Immature natural killer cell (primary cell): ENCODE results near the gene LRRTM1. TPM values are rescaled to one million over a fixed set of nuclear protein-coding genes. Genes with fewer than 3 reads are reported as not detected.

Source experiments
- DNase-seq, 3 donors: peaks; one replicate each; pipeline ENCODE4 v3.0.0; 2022; ENCODE audit warnings: mixed read lengths in 1 of 3
- H3K27ac Mint-ChIP-seq, 6 donors: one replicate each; pipeline ENCODE4 v1.8.0; 2020; ENCODE audit warnings: mixed read lengths in 6 of 6, mild to moderate bottlenecking in 5 of 6, inconsistent platforms in 4 of 6, moderate library complexity in 3 of 6
- H3K27me3 Mint-ChIP-seq, 3 donors: one replicate each; pipeline ENCODE4 v1.8.0; 2020 to 2021; ENCODE audit warnings: low read depth in 3 of 3, mild to moderate bottlenecking in 3 of 3, mixed read lengths in 3 of 3, moderate library complexity in 3 of 3, inconsistent platforms in 1 of 3
- H3K36me3 Mint-ChIP-seq, 3 donors: one replicate each; pipeline ENCODE4 v1.8.0; 2020; ENCODE audit warnings: mixed read lengths in 3 of 3, inconsistent platforms in 2 of 3, mild to moderate bottlenecking in 2 of 3
- H3K4me1 Mint-ChIP-seq, 2 donors: one replicate each; pipeline ENCODE4 v1.8.0; 2020; ENCODE audit warnings: inconsistent platforms in 2 of 2, mild to moderate bottlenecking in 2 of 2, mixed read lengths in 2 of 2, moderate library complexity in 1 of 2
- H3K4me3 Mint-ChIP-seq, 5 donors: one replicate each; pipeline ENCODE4 v1.8.0; 2020; ENCODE audit warnings: mild to moderate bottlenecking in 5 of 5, mixed read lengths in 5 of 5, inconsistent platforms in 3 of 5, moderate library complexity in 3 of 5
- H3K9me3 Mint-ChIP-seq, 6 donors: one replicate each; pipeline ENCODE4 v1.8.0; 2020; ENCODE audit warnings: mild to moderate bottlenecking in 6 of 6, mixed read lengths in 6 of 6, inconsistent platforms in 4 of 6, moderate library complexity in 3 of 6
- polyA plus RNA-seq, 3 donors: library from polyadenylated mRNA; unstranded; fragments of 300-500 nt; fragmentation: Illumina TruSeq; gene quantifications; one replicate each; pipeline ENCODE4 v1.2.3, GENCODE V29; 2021

Gene LRRTM1
- polyA plus RNA-seq, 3 donors from 2014 or later: not detected

DNA sequence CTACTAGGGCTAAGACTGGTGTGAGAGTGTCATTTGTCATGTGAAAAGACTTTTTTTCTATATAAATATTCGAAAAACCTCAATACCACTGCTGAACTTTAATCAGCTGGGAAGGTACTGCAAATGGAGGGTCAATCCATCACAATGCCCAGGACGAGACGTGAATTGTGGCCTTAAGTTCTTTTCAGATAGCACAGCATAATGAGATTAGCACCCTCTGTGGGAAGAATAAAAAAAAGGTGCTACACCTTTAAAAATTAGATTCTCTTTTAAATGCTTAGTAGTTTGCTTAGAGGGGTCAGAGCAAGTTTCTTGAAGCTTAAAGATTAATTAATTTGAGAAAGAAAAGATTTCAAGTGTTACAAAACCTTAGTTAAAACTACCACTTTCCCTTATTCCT lies 5.6 kb downstream of the LRRTM1 start:
- Mint-ChIP-seq H3K27ac (no peak overlapping the region), H3K4me3 (no peak overlapping the region), H3K4me1 (no peaks in the 10 kb centered on the region), H3K27me3 (peaks cover 2 to 13% (median 10%) of the 10 kb centered on the region in 3 donors), H3K36me3 (no peaks in the 10 kb centered on the region), H3K9me3 (peaks cover 9 to 44% (median 11%) of the 10 kb centered on the region in 6 donors)
- DNase-seq: no peak

DNA sequence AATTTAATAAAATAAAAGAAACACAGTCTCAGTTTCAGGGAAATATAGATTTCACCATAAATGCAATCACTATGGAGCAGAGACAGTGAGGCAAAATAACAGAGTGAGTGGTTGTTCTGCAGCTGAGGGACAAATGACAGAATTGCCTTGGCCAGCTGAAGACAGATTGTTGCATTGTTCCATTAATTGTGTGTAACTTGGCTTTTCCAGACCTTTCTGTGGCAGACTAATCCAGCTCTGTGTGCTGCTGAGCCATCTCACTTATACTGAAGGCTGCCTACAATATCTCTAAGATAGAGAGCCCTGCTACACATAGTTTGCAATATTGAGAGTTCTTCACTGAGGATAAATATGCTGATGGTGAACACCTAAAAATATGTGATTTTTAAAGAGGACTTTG lies 11.5 kb downstream of the LRRTM1 start:
- Mint-ChIP-seq H3K27ac (no peak overlapping the region), H3K4me3 (no peak overlapping the region), H3K4me1 (no peaks in the 10 kb centered on the region), H3K9me3 (peaks cover 2 to 33% (median 3%) of the 10 kb centered on the region in 6 donors), H3K36me3 (no peaks in the 10 kb centered on the region), H3K27me3 (peaks cover 0 to 2% (median 0%) of the 10 kb centered on the region in 3 donors)
- DNase-seq: no peak

DNA sequence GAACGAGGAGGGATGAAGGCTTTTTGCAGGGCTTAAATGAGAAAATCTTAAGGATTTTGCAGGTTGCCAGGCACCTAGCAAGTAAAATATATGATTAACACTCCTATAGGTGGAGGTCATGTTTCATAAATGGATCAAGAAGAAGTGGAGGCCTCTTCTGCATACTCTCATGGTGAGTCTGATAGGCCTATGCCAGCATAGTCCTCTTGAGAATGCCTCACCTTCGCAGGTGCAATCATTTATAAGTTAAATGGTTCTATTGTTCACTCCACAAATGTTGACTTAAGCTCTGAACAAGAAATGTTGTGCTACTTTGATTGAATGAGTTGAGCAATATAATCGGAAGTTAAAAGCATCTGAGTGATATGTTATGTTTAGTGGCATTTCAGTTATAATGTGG lies 12.1 kb downstream of the LRRTM1 start:
- Mint-ChIP-seq H3K36me3 (no peaks in the 10 kb centered on the region), H3K27ac (no peak overlapping the region), H3K9me3 (peaks cover 2 to 32% (median 3%) of the 10 kb centered on the region in 6 donors), H3K27me3 (peaks cover 0 to 2% (median 0%) of the 10 kb centered on the region in 3 donors), H3K4me3 (no peak overlapping the region), H3K4me1 (no peaks in the 10 kb centered on the region)
- DNase-seq: no peak

DNA sequence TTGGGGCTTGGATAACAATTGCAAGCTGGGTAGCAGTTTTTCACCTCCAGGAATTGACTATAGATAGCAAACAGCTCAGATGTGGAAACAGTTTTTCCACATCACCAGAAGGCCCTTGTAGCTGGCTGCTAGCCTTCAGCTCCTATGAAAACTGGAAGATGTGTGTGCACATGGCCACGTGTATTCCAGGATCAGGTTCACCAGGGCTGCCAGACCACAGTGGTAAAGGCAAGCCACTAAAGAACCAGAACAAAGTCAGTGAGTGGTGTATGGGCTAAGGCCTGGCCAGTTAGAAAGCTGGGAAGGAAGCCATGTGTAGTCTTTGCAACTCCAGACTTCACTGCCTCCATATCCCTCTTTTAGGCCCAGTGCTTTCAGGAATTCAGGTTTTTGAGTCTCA lies 12.9 kb downstream of the LRRTM1 start:
- Mint-ChIP-seq H3K9me3 (peaks cover 3 to 39% (median 8%) of the 10 kb centered on the region in 6 donors), H3K27ac (no peak overlapping the region), H3K4me3 (no peak overlapping the region), H3K4me1 (no peaks in the 10 kb centered on the region), H3K36me3 (no peaks in the 10 kb centered on the region), H3K27me3 (peaks cover 0 to 2% (median 0%) of the 10 kb centered on the region in 3 donors)
- no peak for DNase-seq

DNA sequence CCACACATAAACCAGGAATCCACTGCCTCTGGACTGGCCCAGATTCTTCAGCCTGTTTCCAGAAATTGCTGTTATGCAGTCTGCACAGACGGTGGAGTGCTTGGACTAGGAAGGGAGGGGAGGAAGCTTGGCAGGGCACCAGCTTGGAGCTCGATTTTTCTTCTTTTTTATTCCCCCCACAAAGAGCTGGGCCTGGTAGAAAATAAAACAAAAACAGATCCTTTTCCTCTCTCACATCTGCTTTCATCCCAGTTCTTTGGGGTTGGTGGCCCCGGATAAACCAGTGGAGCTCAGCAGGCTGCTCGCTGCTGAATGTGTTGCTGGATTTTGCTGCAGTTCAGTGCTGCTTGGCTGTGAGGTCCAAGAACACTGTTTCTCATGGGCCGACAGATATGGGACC lies 16.0 kb downstream of the LRRTM1 start:
- Mint-ChIP-seq H3K36me3 (no peaks in the 10 kb centered on the region), H3K4me1 (no peaks in the 10 kb centered on the region), H3K27me3 (no peaks in the 10 kb centered on the region), H3K27ac (no peak overlapping the region), H3K9me3 (peaks cover 3 to 31% (median 11%) of the 10 kb centered on the region in 6 donors), H3K4me3 (no peak overlapping the region)
- DNase-seq: no peak

DNA sequence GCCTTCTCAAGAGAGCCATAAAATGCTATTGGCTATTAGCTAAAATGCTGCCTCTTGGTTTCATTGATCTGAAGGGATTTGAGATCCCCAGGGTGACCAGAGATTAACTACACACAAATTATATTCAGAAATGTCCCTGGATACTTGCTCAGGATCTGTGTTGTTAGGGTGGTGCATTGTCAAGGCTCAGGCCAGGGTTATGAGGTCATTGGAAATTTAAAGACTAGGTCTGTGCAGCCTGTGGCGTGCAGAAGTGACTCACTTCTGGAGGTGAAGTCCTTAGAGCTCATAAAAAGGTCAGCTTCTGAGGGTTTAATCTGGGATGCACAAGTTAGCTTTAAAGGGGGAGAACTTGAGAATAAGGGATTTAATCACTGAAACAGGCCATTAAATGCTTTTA lies 23.5 kb downstream of the LRRTM1 start:
- no peak for DNase-seq
- no peak overlapping the region for H3K4me3 Mint-ChIP-seq
- peaks cover 0 to 2% (median 0%) of the 10 kb centered on the region in 3 donors for H3K27me3 Mint-ChIP-seq
- no peaks in the 10 kb centered on the region for H3K4me1 Mint-ChIP-seq
- H3K36me3 Mint-ChIP-seq: peaks cover 0 to 4% (median 4%) of the 10 kb centered on the region in 3 donors
- H3K27ac Mint-ChIP-seq: no peak overlapping the region
- peaks cover 4 to 32% (median 8%) of the 10 kb centered on the region in 6 donors for H3K9me3 Mint-ChIP-seq

DNA sequence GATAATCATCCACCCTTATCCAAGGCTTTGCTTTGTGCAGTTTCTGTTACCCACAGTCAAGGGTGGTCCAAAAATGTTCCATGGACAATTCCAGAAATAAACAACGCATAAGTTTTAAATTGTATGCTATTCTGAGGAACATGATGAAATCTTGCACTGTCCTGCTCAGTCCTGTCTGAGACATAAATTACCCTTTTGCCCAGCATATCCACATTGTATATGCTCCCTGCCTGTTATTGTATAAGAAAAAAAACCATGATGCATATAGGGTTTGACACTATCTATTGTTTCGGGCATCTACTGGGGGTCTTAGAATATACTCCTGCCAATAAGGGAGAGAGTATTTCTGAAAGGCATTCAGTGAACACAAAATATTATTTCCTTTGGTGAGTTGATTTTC lies 24.0 kb downstream of the LRRTM1 start:
- Mint-ChIP-seq H3K36me3 (peaks cover 0 to 4% (median 4%) of the 10 kb centered on the region in 3 donors), H3K27me3 (peaks cover 0 to 2% (median 0%) of the 10 kb centered on the region in 3 donors), H3K4me3 (no peak overlapping the region), H3K4me1 (no peaks in the 10 kb centered on the region), H3K27ac (no peak overlapping the region), H3K9me3 (peaks cover 4 to 35% (median 8%) of the 10 kb centered on the region in 6 donors)
- DNase-seq: no peak

DNA sequence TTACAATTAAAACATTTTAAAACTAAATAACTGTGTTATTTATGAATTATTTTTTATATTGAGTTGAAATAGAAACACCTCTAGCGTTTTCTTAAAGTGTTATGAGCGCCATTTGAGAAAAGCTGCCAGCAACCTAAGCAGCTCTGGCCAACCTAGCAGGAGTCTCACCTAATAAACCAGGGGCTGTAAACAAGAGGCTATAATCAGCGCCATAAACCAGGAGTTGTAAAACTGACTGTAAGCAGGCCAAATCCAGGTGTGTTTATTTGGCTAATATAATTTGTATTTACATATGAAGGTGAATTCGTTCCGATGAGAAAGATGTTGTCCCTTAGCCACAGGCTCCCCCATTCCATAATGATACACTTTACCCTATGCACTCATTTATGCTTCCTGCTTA lies 34.7 kb downstream of the LRRTM1 start:
- peaks cover 0 to 2% (median 0%) of the 10 kb centered on the region in 3 donors for H3K27me3 Mint-ChIP-seq
- H3K36me3 Mint-ChIP-seq: peaks cover 0 to 5% (median 4%) of the 10 kb centered on the region in 3 donors
- no peak for DNase-seq
- H3K4me1 Mint-ChIP-seq: no peaks in the 10 kb centered on the region
- no peak overlapping the region for H3K4me3 Mint-ChIP-seq
- no peak overlapping the region for H3K27ac Mint-ChIP-seq
- peaks cover 8 to 38% (median 19%) of the 10 kb centered on the region in 6 donors for H3K9me3 Mint-ChIP-seq

DNA sequence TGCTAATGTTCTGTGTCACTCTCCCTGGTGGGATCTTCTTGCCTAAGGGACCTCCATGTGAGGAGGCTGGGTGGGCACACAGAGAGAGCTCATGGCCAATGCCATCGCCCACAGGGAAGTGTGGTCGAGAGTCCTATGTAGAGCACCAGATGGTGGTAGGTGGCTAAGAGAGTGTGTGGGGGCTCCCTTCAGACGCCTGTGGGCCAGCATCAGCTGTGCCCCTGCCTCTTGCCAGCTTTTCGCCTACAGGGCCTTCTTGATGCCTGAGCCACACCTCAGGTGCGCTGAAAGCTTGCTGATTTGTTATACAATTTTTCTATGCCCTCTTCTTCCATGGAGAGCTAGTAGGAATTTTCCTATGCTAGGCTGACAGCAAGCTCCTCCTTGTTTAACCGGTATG lies 38.3 kb downstream of the LRRTM1 start:
- Mint-ChIP-seq H3K27ac (no peak overlapping the region), H3K9me3 (peaks cover 2 to 27% (median 20%) of the 10 kb centered on the region in 6 donors), H3K36me3 (no peaks in the 10 kb centered on the region), H3K4me3 (no peak overlapping the region), H3K4me1 (no peaks in the 10 kb centered on the region), H3K27me3 (no peaks in the 10 kb centered on the region)
- DNase-seq: no peak

DNA sequence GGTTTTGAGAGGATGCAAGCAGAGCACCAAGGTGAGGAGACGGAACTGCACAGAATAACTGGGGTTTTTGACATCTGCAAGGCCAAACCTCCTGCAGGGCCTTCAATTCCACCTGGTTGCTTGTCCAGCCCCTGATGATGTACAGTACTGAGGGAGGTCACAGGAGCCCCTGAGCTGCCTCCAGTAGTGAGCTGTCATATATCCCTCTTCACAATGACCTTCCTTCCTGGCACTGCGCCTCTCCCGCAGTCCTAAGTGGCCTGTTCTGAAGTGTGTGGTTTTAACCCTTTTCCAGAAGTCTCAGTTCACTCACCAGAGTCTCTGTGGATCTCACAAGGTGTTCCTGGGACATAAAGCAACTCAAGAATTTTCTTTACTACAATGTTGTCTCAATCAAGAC lies 45.3 kb downstream of the LRRTM1 start:
- no peaks in the 10 kb centered on the region for H3K4me1 Mint-ChIP-seq
- H3K27ac Mint-ChIP-seq: no peak overlapping the region
- H3K4me3 Mint-ChIP-seq: no peak overlapping the region
- H3K36me3 Mint-ChIP-seq: no peaks in the 10 kb centered on the region
- peaks cover 6 to 36% (median 13%) of the 10 kb centered on the region in 6 donors for H3K9me3 Mint-ChIP-seq
- no peak for DNase-seq
- H3K27me3 Mint-ChIP-seq: peaks cover 0 to 2% (median 0%) of the 10 kb centered on the region in 3 donors

DNA sequence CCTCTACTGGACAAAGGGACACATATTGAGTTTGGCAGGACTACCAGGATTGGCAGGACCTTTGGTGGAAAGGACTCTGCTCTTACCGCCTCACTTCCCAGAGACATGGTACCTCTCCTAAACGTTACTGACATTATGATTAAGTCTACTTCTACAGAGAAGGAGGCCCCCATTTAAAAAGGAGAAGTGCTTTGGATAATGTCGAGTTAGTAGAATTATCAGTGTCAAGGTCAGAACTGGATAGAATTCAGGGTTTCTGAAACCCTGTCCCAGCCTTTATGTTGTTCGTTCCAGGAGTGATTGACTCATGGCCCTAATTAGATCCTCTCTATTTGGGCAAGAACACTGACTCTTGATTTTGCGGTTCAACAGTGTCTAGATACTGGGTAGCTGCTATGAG lies 45.8 kb downstream of the LRRTM1 start:
- H3K36me3 Mint-ChIP-seq: no peaks in the 10 kb centered on the region
- H3K4me3 Mint-ChIP-seq: no peak overlapping the region

DNA sequence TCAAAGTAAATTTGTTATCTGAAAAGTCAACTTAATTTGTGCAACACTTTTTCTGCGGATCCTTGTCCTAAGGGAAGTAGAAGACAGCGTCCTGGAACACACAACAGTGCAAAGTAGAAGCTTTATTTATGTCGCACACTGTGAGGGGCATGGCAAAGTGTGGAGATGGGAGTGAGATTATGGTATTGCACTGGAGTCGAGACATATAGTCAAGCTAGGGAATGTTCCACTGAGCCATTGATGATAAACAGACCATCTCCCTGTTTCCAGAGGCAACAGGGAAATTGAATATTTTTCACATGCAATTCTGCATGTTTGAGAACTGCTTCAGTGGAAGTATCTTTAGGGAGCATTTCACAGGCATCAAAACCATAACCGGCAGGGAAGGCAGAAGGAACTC lies 46.2 kb downstream of the LRRTM1 start:
- H3K4me1 Mint-ChIP-seq: no peaks in the 10 kb centered on the region
- H3K27ac Mint-ChIP-seq: no peak overlapping the region
- H3K27me3 Mint-ChIP-seq: peaks cover 0 to 2% (median 0%) of the 10 kb centered on the region in 3 donors
- peaks cover 8 to 41% (median 18%) of the 10 kb centered on the region in 6 donors for H3K9me3 Mint-ChIP-seq
- H3K4me3 Mint-ChIP-seq: no peak overlapping the region
- peaks cover 0 to 4% (median 0%) of the 10 kb centered on the region in 3 donors for H3K36me3 Mint-ChIP-seq
- DNase-seq: no peak

More for the DNA sequence above, 45.8 kb downstream of the LRRTM1 start:
- Mint-ChIP-seq H3K27ac (no peak overlapping the region), H3K9me3 (peaks cover 6 to 37% (median 14%) of the 10 kb centered on the region in 6 donors), H3K4me1 (no peaks in the 10 kb centered on the region), H3K27me3 (peaks cover 0 to 2% (median 0%) of the 10 kb centered on the region in 3 donors)
- no peak for DNase-seq

DNA sequence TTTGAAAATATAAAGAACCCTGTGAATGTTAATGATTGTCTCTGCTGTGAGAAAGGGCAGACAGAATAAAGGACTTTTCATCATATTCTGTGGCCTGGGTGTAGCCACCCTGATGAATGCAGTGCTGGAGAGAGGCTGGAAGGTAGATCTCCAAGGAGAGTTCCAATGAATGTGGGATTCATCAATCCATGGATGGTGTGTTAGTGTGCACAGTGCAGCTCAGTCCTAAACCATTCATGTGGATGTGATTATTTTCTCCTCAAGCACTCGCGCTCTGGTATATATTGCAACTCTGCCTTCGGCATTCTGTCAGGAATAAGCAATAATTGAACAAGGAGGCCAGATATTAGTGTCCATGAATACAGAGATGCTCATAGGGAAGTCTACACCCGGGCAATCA lies 47.1 kb downstream of the LRRTM1 start:
- Mint-ChIP-seq H3K27me3 (peaks cover 0 to 2% (median 0%) of the 10 kb centered on the region in 3 donors), H3K4me1 (no peaks in the 10 kb centered on the region), H3K4me3 (no peak overlapping the region)

DNA sequence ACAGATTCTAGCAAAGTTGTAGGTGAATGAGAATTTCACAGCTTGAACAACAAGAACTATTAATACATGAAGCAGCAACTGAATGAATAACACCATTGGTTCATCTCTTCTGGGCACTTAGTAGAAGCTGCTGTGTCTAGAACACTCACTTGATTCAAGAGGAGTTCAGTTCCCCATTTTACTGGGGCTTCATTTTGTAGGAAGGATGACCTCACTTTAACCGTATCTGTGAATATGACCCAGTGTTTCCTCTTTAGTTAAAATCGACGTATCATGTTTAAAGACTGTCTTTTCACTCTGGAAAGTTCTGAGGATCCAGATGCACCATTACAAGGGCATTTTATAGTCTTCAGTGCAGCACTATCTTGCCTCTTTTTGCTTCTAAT lies 47.8 kb downstream of the LRRTM1 start:
- no peak for DNase-seq
- H3K27me3 Mint-ChIP-seq: peaks cover 0 to 2% (median 0%) of the 10 kb centered on the region in 3 donors
- no peak overlapping the region for H3K27ac Mint-ChIP-seq
- peaks cover 11 to 43% (median 18%) of the 10 kb centered on the region in 6 donors for H3K9me3 Mint-ChIP-seq
- H3K4me1 Mint-ChIP-seq: no peaks in the 10 kb centered on the region
- peaks cover 0 to 5% (median 0%) of the 10 kb centered on the region in 3 donors for H3K36me3 Mint-ChIP-seq
- no peak overlapping the region for H3K4me3 Mint-ChIP-seq

More for the DNA sequence above, 47.1 kb downstream of the LRRTM1 start:
- DNase-seq: no peak
- H3K36me3 Mint-ChIP-seq: peaks cover 0 to 5% (median 0%) of the 10 kb centered on the region in 3 donors
- H3K27ac Mint-ChIP-seq: no peak overlapping the region
- peaks cover 11 to 39% (median 19%) of the 10 kb centered on the region in 6 donors for H3K9me3 Mint-ChIP-seq
